HT-29 (cell line): ENCODE data around the gene RGS3. TPM values are rescaled to one million over a fixed set of nuclear protein-coding genes. Genes with fewer than 3 reads are reported as not detected.

ENCODE experiments used
- DNase-seq: peaks from one replicate; pipeline ENCODE4 v3.0.0-alpha.2; 2015; ENCODE audit warnings: low spot score
- total RNA-seq: library from RNA; depleted of rRNA; stranded (reverse); fragments of >200 nt; shearing (Covaris generic); gene quantifications from 2 replicates; pipeline ENCODE4 v1.2.3, GENCODE V29; 2014

RGS3 gene
- total RNA-seq, 1 experiment from 2014 or later = 76.8 TPM

GRCh38 chr9:113584428-113585084 is 121.0 kb downstream of the RGS3 start:
- no peak for DNase-seq

- no peak for DNase-seq
These were observed 121.5 kb downstream of the RGS3 start for GRCh38 chr9:113585085-113585442.

- DNase-seq = no peak
These were observed 122.0 kb downstream of the RGS3 start for GRCh38 chr9:113585555-113585954.

GRCh38 chr9:113587471-113588031 is 124.0 kb downstream of the RGS3 start:
- no peak for DNase-seq

GRCh38 chr9:113588242-113588810 is 124.8 kb downstream of the RGS3 start:
- DNase-seq = no peak

- no peak for DNase-seq
These were observed 125.4 kb downstream of the RGS3 start for GRCh38 chr9:113588936-113589335.

- no peak for DNase-seq
These were observed 125.9 kb downstream of the RGS3 start for GRCh38 chr9:113589407-113589806.

- DNase-seq = no peak
These were observed 126.4 kb downstream of the RGS3 start for GRCh38 chr9:113589890-113590289.

GRCh38 chr9:113590389-113590788 is 126.9 kb downstream of the RGS3 start:
- DNase-seq = no peak

- peak; percentile 87 for DNase-seq
These were observed 127.7 kb downstream of the RGS3 start for GRCh38 chr9:113590991-113591898.

GRCh38 chr9:113591899-113592625 is 128.5 kb downstream of the RGS3 start:
- no peak for DNase-seq

- DNase-seq = no peak
These were observed 129.5 kb downstream of the RGS3 start for GRCh38 chr9:113592876-113593575.

- peak; percentile 63 for DNase-seq
These were observed 130.3 kb downstream of the RGS3 start for GRCh38 chr9:113593682-113594281.

- no peak for DNase-seq
These were observed 131.2 kb downstream of the RGS3 start for GRCh38 chr9:113594484-113595299.

GRCh38 chr9:113596616-113597320 is 133.2 kb downstream of the RGS3 start:
- DNase-seq = no peak

- DNase-seq = no peak
These were observed 134.1 kb downstream of the RGS3 start for GRCh38 chr9:113597390-113598241.

GRCh38 chr9:113598451-113598850 is 134.9 kb downstream of the RGS3 start:
- no peak for DNase-seq

- no peak for DNase-seq
These were observed 135.4 kb downstream of the RGS3 start for GRCh38 chr9:113598883-113599282.
